ENCODE results near the gene ZFYVE27.

Gene ZFYVE27

GRCh38 chr10:97795886-97796285, 59.0 kb downstream of the ZFYVE27 start:
- no peak for DNase-seq
- Histone ChIP-seq H3K79me2 (ENCODE audit: insufficient read depth, low read length) (no peaks in the 10 kb centered on the region), H3K4me1 (ENCODE audit: insufficient read depth, low read length) (peaks cover 13% of the 10 kb centered on the region), H3K4me2 (ENCODE audit: insufficient read depth, low read length) (no peak overlapping the region), H3K27me3 (ENCODE audit: insufficient read depth, low read length, poor library complexity) (peaks cover 3% of the 10 kb centered on the region), H2AFZ (ENCODE audit: low read depth, low read length) (no peak overlapping the region), H3K27ac (ENCODE audit: low read length) (no peak overlapping the region), H3K4me3 (ENCODE audit: low read depth in 1 of 2, low read length in 2 of 2) (no peak overlapping the region), H4K20me1 (ENCODE audit: insufficient read depth, low read length) (peaks cover 3% of the 10 kb centered on the region; the same call in 1 of the 2 replicates), H3K9ac (ENCODE audit: low read depth, low read length) (no peak overlapping the region), H3K9me3 (ENCODE audit: insufficient read depth, low read length, severe bottlenecking) (peaks cover 6% of the 10 kb centered on the region), H3K36me3 (ENCODE audit: insufficient read depth, low read length) (no peaks in the 10 kb centered on the region)
- no peak for ATAC-seq (ENCODE audit: insufficient read depth, low read depth)
- no peak for TF ChIP-seq EZH2 (IDR thresholded peaks at IDR 0.05; ENCODE audit: borderline replicate concordance, low read depth, low read length, severe bottlenecking)
- TF ChIP-seq CTCF (IDR thresholded peaks at IDR 0.05; ENCODE audit: borderline replicate concordance, extremely low read depth, low read length, poor library complexity, severe bottlenecking) = no peak

- H3K4me1 ChIP-seq (ENCODE audit: insufficient read depth, low read length) = peaks cover 13% of the 10 kb centered on the region
- peaks cover 3% of the 10 kb centered on the region for H3K27me3 ChIP-seq (ENCODE audit: insufficient read depth, low read length, poor library complexity)
- ATAC-seq (ENCODE audit: insufficient read depth, low read depth) = peak; percentile 65; the same call in 2 of the 3 replicates
- peak; percentile 16 for DNase-seq
- peak overlapping the region; percentile 35; the same call in 1 of the 2 replicates for H2AFZ ChIP-seq (ENCODE audit: low read depth, low read length)
- H3K9me3 ChIP-seq (ENCODE audit: insufficient read depth, low read length, severe bottlenecking) = peaks cover 6% of the 10 kb centered on the region
- no peak overlapping the region for H3K27ac ChIP-seq (ENCODE audit: low read length)
- no peak overlapping the region for H3K4me3 ChIP-seq (ENCODE audit: low read depth in 1 of 2, low read length in 2 of 2)
- H3K9ac ChIP-seq (ENCODE audit: low read depth, low read length) = no peak overlapping the region
- H3K4me2 ChIP-seq (ENCODE audit: insufficient read depth, low read length) = peak overlapping the region; percentile 45; the same call in 1 of the 2 replicates
- H3K79me2 ChIP-seq (ENCODE audit: insufficient read depth, low read length) = no peaks in the 10 kb centered on the region
- TF ChIP-seq CTCF (IDR thresholded peaks at IDR 0.05; ENCODE audit: borderline replicate concordance, extremely low read depth, low read length, poor library complexity, severe bottlenecking) = no peak
- TF ChIP-seq EZH2 (IDR thresholded peaks at IDR 0.05; ENCODE audit: borderline replicate concordance, low read depth, low read length, severe bottlenecking) = no peak
- peaks cover 3% of the 10 kb centered on the region; the same call in 1 of the 2 replicates for H4K20me1 ChIP-seq (ENCODE audit: insufficient read depth, low read length)
- H3K36me3 ChIP-seq (ENCODE audit: insufficient read depth, low read length) = no peaks in the 10 kb centered on the region
These were observed 59.7 kb downstream of the ZFYVE27 start for GRCh38 chr10:97796651-97797050.

GRCh38 chr10:97798958-97799610, 62.2 kb downstream of the ZFYVE27 start:
- H3K27ac ChIP-seq (ENCODE audit: low read length) = no peak overlapping the region
- H3K4me1 ChIP-seq (ENCODE audit: insufficient read depth, low read length) = peaks cover 13% of the 10 kb centered on the region
- H3K9me3 ChIP-seq (ENCODE audit: insufficient read depth, low read length, severe bottlenecking) = peaks cover 6% of the 10 kb centered on the region
- H3K36me3 ChIP-seq (ENCODE audit: insufficient read depth, low read length) = no peaks in the 10 kb centered on the region
- TF ChIP-seq CTCF (IDR thresholded peaks at IDR 0.05; ENCODE audit: borderline replicate concordance, extremely low read depth, low read length, poor library complexity, severe bottlenecking) = no peak
- no peak for TF ChIP-seq EZH2 (IDR thresholded peaks at IDR 0.05; ENCODE audit: borderline replicate concordance, low read depth, low read length, severe bottlenecking)
- no peak for DNase-seq
- no peaks in the 10 kb centered on the region for H3K79me2 ChIP-seq (ENCODE audit: insufficient read depth, low read length)
- H3K9ac ChIP-seq (ENCODE audit: low read depth, low read length) = no peak overlapping the region
- H3K4me2 ChIP-seq (ENCODE audit: insufficient read depth, low read length) = no peak overlapping the region
- H4K20me1 ChIP-seq (ENCODE audit: insufficient read depth, low read length) = no peaks in the 10 kb centered on the region
- H2AFZ ChIP-seq (ENCODE audit: low read depth, low read length) = no peak overlapping the region
- no peak for ATAC-seq (ENCODE audit: insufficient read depth, low read depth)
- no peak overlapping the region for H3K4me3 ChIP-seq (ENCODE audit: low read depth in 1 of 2, low read length in 2 of 2)
- peaks cover 11% of the 10 kb centered on the region for H3K27me3 ChIP-seq (ENCODE audit: insufficient read depth, low read length, poor library complexity)
